NCI-H187 treated with DMSO at 0.1 percent for 48 hours (cell line): ENCODE measurements around the gene KLK8.
"Not testable (repeated sequence)": the region's sequence is repeated elsewhere in the genome, so short reads cannot be mapped to it uniquely, and the experiment has no call there.

Experiments used
- DNase-seq: peaks from one replicate; lab custom pipeline; 2025; lab: John Stamatoyannopoulos, UW

KLK8 gene

GRCh38 chr19:51018745-51019543 is 17.5 kb upstream of the KLK8 start:
- DNase-seq: no peak

GRCh38 chr19:51016798-51017683 is 15.6 kb upstream of the KLK8 start:
- no peak for DNase-seq

GRCh38 chr19:51015691-51016267 is 14.4 kb upstream of the KLK8 start:
- no peak for DNase-seq

GRCh38 chr19:51014242-51014641 is 12.8 kb upstream of the KLK8 start:
- DNase-seq: no peak

- no peak for DNase-seq
These were observed 11.3 kb upstream of the KLK8 start for GRCh38 chr19:51012661-51013190.

GRCh38 chr19:51010066-51010795 is 8.8 kb upstream of the KLK8 start:
- DNase-seq: no peak

GRCh38 chr19:51009061-51009891 is 7.9 kb upstream of the KLK8 start:
- no peak for DNase-seq

- no peak for DNase-seq
These were observed 6.1 kb upstream of the KLK8 start for GRCh38 chr19:51007488-51007887.

GRCh38 chr19:51006406-51006805 is 5.0 kb upstream of the KLK8 start:
- DNase-seq: no peak

- no peak for DNase-seq
These were observed 3.8 kb upstream of the KLK8 start for GRCh38 chr19:51005248-51005647.

GRCh38 chr19:51003316-51003715 is 1.9 kb upstream of the KLK8 start:
- no peak for DNase-seq

GRCh38 chr19:51002542-51003311 is 1.3 kb upstream of the KLK8 start:
- DNase-seq: no peak

- no peak for DNase-seq
These were observed 707 bp upstream of the KLK8 start for GRCh38 chr19:51002089-51002532.

- DNase-seq: no peak
These were observed 423 bp downstream of the KLK8 start for GRCh38 chr19:51000981-51001380.

- no peak for DNase-seq
These were observed 978 bp downstream of the KLK8 start for GRCh38 chr19:51000426-51000825.

- DNase-seq: no peak
These were observed 2.7 kb downstream of the KLK8 start for GRCh38 chr19:50998686-50999085.

- no peak for DNase-seq
These were observed 3.3 kb downstream of the KLK8 start for GRCh38 chr19:50998061-50998460.

- DNase-seq: no peak
These were observed 7.3 kb downstream of the KLK8 start for GRCh38 chr19:50994129-50994528.

- no peak for DNase-seq
These were observed 8.8 kb downstream of the KLK8 start for GRCh38 chr19:50992666-50993035.

GRCh38 chr19:50984416-50984815 is 17.0 kb downstream of the KLK8 start:
- not testable (repeated sequence) for DNase-seq
